T follicular helper cell (primary cell): ENCODE data around the gene LONP1.
"Not testable (repeated sequence)": the region's sequence is repeated elsewhere in the genome, so short reads cannot be mapped to it uniquely, and the experiment has no call there.

Source experiments
- DNase-seq: peaks from one replicate; pipeline ENCODE4 v3.0.0-alpha.2; 2020; ENCODE audit warnings: low read depth
- total RNA-seq, 2 experiments: gene quantifications; one replicate each; lab custom pipeline; 2026; lab: John Stamatoyannopoulos, UW

The LONP1 gene
- 120 to 412 reads per million in 2 experiments for total RNA-seq

GRCh38 chr19:5719961-5720790 lies at the start of gene LONP1, which contains the start of gene CATSPERD:
Gene LONP1, minus strand, starts transcription at chr19:5720146. Its CDS starts 14 bp downstream, at chr19:5720132.
Gene CATSPERD, plus strand, starts transcription at chr19:5720637. Its CDS starts 101 bp downstream, at chr19:5720738.
- DNase-seq: peak; percentile 97

- DNase-seq: no peak
Observed at GRCh38 chr19:5767949-5768348, 48.0 kb upstream of the LONP1 start.

- no peak for DNase-seq
Observed at GRCh38 chr19:5765220-5765619, 45.3 kb upstream of the LONP1 start.

GRCh38 chr19:5762608-5763217 lies 42.8 kb upstream of the LONP1 start:
- no peak for DNase-seq

- no peak for DNase-seq
Observed at GRCh38 chr19:5753743-5754142, 33.8 kb upstream of the LONP1 start.

- DNase-seq: no peak
Observed at GRCh38 chr19:5751709-5752108, 31.8 kb upstream of the LONP1 start.

GRCh38 chr19:5749505-5749904 lies 29.6 kb upstream of the LONP1 start:
- no peak for DNase-seq

- DNase-seq: not testable (repeated sequence)
Observed at GRCh38 chr19:5748920-5749319, 29.0 kb upstream of the LONP1 start.

GRCh38 chr19:5744999-5745398 lies 25.1 kb upstream of the LONP1 start:
- DNase-seq: not testable (repeated sequence)

- DNase-seq: no peak
Observed at GRCh38 chr19:5743630-5744029, 23.7 kb upstream of the LONP1 start.

GRCh38 chr19:5742051-5742450 lies 22.1 kb upstream of the LONP1 start:
- no peak for DNase-seq

- DNase-seq: no peak
Observed at GRCh38 chr19:5738423-5738822, 18.5 kb upstream of the LONP1 start.

GRCh38 chr19:5733172-5733571 lies 13.2 kb upstream of the LONP1 start:
- DNase-seq: not testable (repeated sequence)

- no peak for DNase-seq
Observed at GRCh38 chr19:5727453-5728050, 7.6 kb upstream of the LONP1 start.

- no peak for DNase-seq
Observed at GRCh38 chr19:5719274-5719960, 529 bp downstream of the LONP1 start.

GRCh38 chr19:5718579-5719273 lies 1.2 kb downstream of the LONP1 start:
- no peak for DNase-seq

- no peak for DNase-seq
Observed at GRCh38 chr19:5718037-5718578, 1.8 kb downstream of the LONP1 start.

GRCh38 chr19:5717215-5717935 lies 2.6 kb downstream of the LONP1 start:
- no peak for DNase-seq

GRCh38 chr19:5714816-5715215 lies 5.1 kb downstream of the LONP1 start:
- no peak for DNase-seq

- DNase-seq: no peak
Observed at GRCh38 chr19:5713228-5713627, 6.7 kb downstream of the LONP1 start.
